Retinal pigment epithelial cell (primary cell): ENCODE data around the gene ARHGAP10.
"Not testable (repeated sequence)": the region's sequence is repeated elsewhere in the genome, so short reads cannot be mapped to it uniquely, and the experiment has no call there.

Experiments used
- DNase-seq: peaks from one replicate; pipeline ENCODE4 v3.0.0-alpha.2; 2010; ENCODE audit warnings: low read depth
- H3K4me3 ChIP-seq: 2 replicates; pipeline ENCODE4 v1.5.1; 2011; ENCODE audit warnings: mild to moderate bottlenecking, low read length, control low read depth, moderate library complexity
- CTCF ChIP-seq: conservative IDR thresholded peaks from 2 replicates; pipeline ENCODE4 v1.5.1; 2011; ENCODE audit warnings: low read depth, low read length, control low read depth, inconsistent platforms

The ARHGAP10 gene

DNA sequence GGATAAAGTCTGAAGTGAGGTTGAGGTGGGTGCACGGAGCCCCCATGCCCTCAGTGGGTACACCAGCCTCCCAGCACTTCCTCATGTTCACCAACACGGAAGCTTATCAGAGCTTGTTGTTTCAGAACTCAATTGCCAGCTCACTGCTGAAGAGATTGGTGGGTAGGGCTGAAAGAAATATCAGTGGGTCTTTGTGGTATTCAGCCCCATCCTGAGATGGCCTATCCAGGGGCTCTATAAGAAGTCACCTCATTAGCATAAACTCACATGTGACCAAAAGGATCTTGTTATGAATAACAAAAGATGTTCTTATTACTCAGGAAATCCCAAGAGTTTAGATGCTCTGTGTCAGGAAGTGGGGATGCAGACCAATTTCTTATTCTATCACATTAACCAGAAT lies 177.3 kb downstream of the ARHGAP10 start:
- no peak for DNase-seq
- no peak for TF ChIP-seq CTCF
- no peak overlapping the region for H3K4me3 ChIP-seq

DNA sequence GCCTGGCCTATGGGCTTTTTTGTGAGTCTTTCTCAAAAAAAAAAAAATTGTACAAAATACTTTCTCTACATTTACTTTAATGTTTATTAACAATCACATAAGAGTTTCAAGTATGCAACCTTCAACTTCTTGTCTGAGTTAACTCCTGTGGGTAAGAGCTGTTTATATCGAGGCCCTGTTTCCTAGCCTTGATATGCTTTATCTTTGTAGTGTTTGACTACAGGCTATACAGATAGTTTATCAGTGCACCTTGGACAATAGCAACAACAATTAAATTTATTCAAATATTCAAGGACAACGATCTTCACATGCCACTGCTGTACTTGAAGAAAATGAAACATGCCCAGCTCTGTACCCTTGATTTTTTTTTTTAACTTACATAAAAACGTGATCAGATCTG lies 178.4 kb downstream of the ARHGAP10 start:
- no peak overlapping the region for H3K4me3 ChIP-seq
- DNase-seq: no peak
- no peak for TF ChIP-seq CTCF

DNA sequence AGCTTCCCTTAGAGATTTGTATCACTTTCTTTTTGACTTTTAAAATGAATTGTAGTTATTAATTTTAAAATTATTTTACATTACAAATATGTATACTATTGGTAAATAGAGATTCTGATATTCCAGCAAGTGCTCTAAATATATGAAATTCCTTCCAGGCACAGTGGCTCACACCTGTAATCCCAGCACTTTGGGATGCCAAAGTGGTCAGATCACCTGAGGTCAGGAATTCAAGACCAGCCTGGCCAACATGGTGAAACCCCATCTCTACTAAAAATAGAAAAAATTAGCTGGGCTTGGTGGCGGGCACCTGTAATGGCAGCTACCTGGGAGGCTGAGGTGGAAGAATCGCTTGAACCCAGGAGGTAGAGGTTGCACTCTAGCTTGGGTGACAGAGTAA lies 180.2 kb downstream of the ARHGAP10 start:
- DNase-seq, H3K4me3 ChIP-seq: not testable (repeated sequence)

GRCh38 chr4:147913137-147913536 lies 181.2 kb downstream of the ARHGAP10 start:
- no peak overlapping the region for H3K4me3 ChIP-seq
- TF ChIP-seq CTCF: no peak
- DNase-seq: no peak

DNA sequence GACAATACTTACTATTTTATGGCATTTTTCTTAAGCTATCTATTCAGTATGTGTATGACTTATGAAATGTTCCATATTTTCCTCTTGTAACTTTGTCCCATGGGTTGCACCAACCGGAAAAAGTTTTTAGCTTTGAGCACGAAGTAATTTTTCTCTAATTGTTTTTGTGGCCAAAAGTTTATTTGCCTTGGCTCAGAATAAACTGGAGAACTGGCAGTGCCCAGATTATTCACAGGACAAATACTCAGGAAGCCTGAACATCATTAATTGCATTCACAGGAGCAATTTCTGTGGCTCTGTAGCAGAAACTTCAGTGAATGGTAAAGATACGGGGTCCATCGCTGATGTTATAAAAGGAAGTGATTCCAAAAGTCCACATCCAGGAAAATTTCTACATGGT lies 184.5 kb downstream of the ARHGAP10 start:
- no peak for TF ChIP-seq CTCF
- H3K4me3 ChIP-seq: no peak overlapping the region
- no peak for DNase-seq

- no peak for TF ChIP-seq CTCF
- DNase-seq: no peak
- no peak overlapping the region for H3K4me3 ChIP-seq
These were observed 191.5 kb downstream of the ARHGAP10 start for GRCh38 chr4:147923381-147923780.

- no peak for DNase-seq
- TF ChIP-seq CTCF: no peak
- no peak overlapping the region for H3K4me3 ChIP-seq
These were observed 192.0 kb downstream of the ARHGAP10 start for GRCh38 chr4:147923854-147924253.
